Stimulated activated CD8-positive, alpha-beta memory T cell treated with anti-CD3 and anti-CD28 coated beads, Interleukin-7, amount 100 ng/mL, for 1 hour (primary cell): ENCODE measurements around the gene LIG1.
"Not testable (repeated sequence)": the region's sequence is repeated elsewhere in the genome, so short reads cannot be mapped to it uniquely, and the experiment has no call there.

ENCODE experiments used
- DNase-seq, 2 donors: peaks; one replicate each; pipeline ENCODE4 v3.0.0-alpha.2; 2020; ENCODE audit warnings: low read depth in 2 of 2

The LIG1 gene

GRCh38 chr19:48121909-48122371 is 48.2 kb downstream of the LIG1 start:
- no peak for DNase-seq

GRCh38 chr19:48121066-48121465 is 49.1 kb downstream of the LIG1 start:
- no peak for DNase-seq

- no peak for DNase-seq
These were observed 49.6 kb downstream of the LIG1 start for GRCh38 chr19:48120505-48120904.

GRCh38 chr19:48118131-48118517 is 52.0 kb downstream of the LIG1 start:
- DNase-seq: no peak

GRCh38 chr19:48117515-48118130 is 52.5 kb downstream of the LIG1 start:
- DNase-seq: no peak

GRCh38 chr19:48113190-48113917 is 56.8 kb downstream of the LIG1 start:
- DNase-seq: no peak

GRCh38 chr19:48111280-48111679 is 58.9 kb downstream of the LIG1 start:
- DNase-seq: no peak

- DNase-seq: peak; percentile 43 to 67
These were observed 59.7 kb downstream of the LIG1 start, which contains the start of gene PLA2G4C for GRCh38 chr19:48110350-48110966. TSS of gene PLA2G4C (minus strand) at chr19:48110817. CDS start at chr19:48106529, 4,288 bp downstream.

GRCh38 chr19:48108997-48109782 is 61.0 kb downstream of the LIG1 start:
- DNase-seq: no peak

GRCh38 chr19:48103922-48104321 is 66.2 kb downstream of the LIG1 start:
- no peak for DNase-seq

- DNase-seq: peak in 1 of 2 donors; percentile 2
These were observed 67.0 kb downstream of the LIG1 start for GRCh38 chr19:48102870-48103751.

- DNase-seq: no peak
These were observed 74.5 kb downstream of the LIG1 start for GRCh38 chr19:48095612-48096175.

GRCh38 chr19:48094855-48095203 is 75.3 kb downstream of the LIG1 start:
- no peak for DNase-seq

- no peak for DNase-seq
These were observed 75.9 kb downstream of the LIG1 start for GRCh38 chr19:48094129-48094854.

GRCh38 chr19:48091111-48091718 is 78.9 kb downstream of the LIG1 start:
- not testable (repeated sequence) for DNase-seq

GRCh38 chr19:48090281-48090802 is 79.8 kb downstream of the LIG1 start:
- no peak for DNase-seq

GRCh38 chr19:48088991-48089390 is 81.2 kb downstream of the LIG1 start:
- not testable (repeated sequence) for DNase-seq

GRCh38 chr19:48085904-48086864 is 84.0 kb downstream of the LIG1 start:
- DNase-seq: no peak
